Small intestine (tissue), 7 donors: ENCODE results near the gene CYTH3. TPM values are rescaled to one million over a fixed set of nuclear protein-coding genes. Genes with fewer than 3 reads are reported as not detected.

ENCODE experiments used
- DNase-seq, 2 donors: peaks; one replicate each; pipeline versions ENCODE4 v3.0.0 to v3.0.0-alpha.2; 2013
- FAIRE-seq: peaks from 2 replicates; lab custom pipeline; 2012; peaks lifted over from hg19 to GRCh38; lab: Jason Lieb, UNC
- H3K27ac ChIP-seq, 3 donors: one replicate each; pipeline ENCODE4 v1.5.1; 2013; ENCODE audit warnings: low read length in 2 of 3, mild to moderate bottlenecking in 2 of 3, control low read depth in 1 of 3, inconsistent platforms in 1 of 3, low read depth in 1 of 3, moderate library complexity in 1 of 3
- H3K27me3 ChIP-seq, 3 donors: one replicate each; pipeline ENCODE4 v1.6.1; 2013; ENCODE audit warnings: low read length in 3 of 3, inconsistent platforms in 1 of 3; ENCODE audit not compliant: control insufficient read depth in 3 of 3, insufficient read depth in 3 of 3
- H3K36me3 ChIP-seq, 3 donors: one replicate each; pipeline ENCODE4 v1.6.1; 2013; ENCODE audit warnings: low read length in 3 of 3, inconsistent platforms in 1 of 3, low read depth in 1 of 3, mild to moderate bottlenecking in 1 of 3, moderate library complexity in 1 of 3; ENCODE audit not compliant: control insufficient read depth in 3 of 3, insufficient read depth in 2 of 3
- H3K4me1 ChIP-seq, 3 donors: one replicate each; pipeline ENCODE4 v1.6.1; 2013; ENCODE audit warnings: low read length in 2 of 3, inconsistent platforms in 1 of 3, low read depth in 1 of 3, mild to moderate bottlenecking in 1 of 3, moderate library complexity in 1 of 3; ENCODE audit not compliant: control insufficient read depth in 3 of 3, insufficient read depth in 2 of 3
- H3K4me3 ChIP-seq, 3 donors: one replicate each; pipeline ENCODE4 v1.5.1; 2013; ENCODE audit warnings: low read length in 3 of 3, control low read depth in 1 of 3, inconsistent platforms in 1 of 3, low read depth in 1 of 3, mild to moderate bottlenecking in 1 of 3, moderate library complexity in 1 of 3
- H3K9me3 ChIP-seq, 2 donors: one replicate each; pipeline ENCODE4 v1.6.1; 2013; ENCODE audit warnings: low read depth in 1 of 2, low read length in 1 of 2; ENCODE audit not compliant: control insufficient read depth in 2 of 2, insufficient read depth in 1 of 2
- WGBS, 3 donors: extraction: QIAGEN DNeasy Blood & Tissue Kit; methylation state at CpG; one replicate each; pipeline ENCODE4 v1.1.7; 2013; 5-methylcytosine and 5-hydroxymethylcytosine counted together
- polyA plus RNA-seq, 4 donors: library from polyadenylated mRNA; stranded (reverse) in 3 of 4; unstranded in 1 of 4; fragments of 200-250 nt in 3 of 4; fragments of 120-200 nt in 1 of 4; gene quantifications; one replicate each; pipeline versions ENCODE4 v1.2.1 to v1.2.3, GENCODE V29; 2013
- donor health status: healthy with polysubstance abuse.
- donor health status: control.
- donor health status: control.
- donor health status: Bipolar disorder and iron deficiency.
- donor health status: healthy.

Gene CYTH3
- polyA plus RNA-seq, 4 donors = 21.3 to 27.3 (median 24.4) TPM

- Histone ChIP-seq H3K27me3 (no peaks in the 10 kb centered on the region), H3K9me3 (peaks cover 0 to 4% of the 10 kb centered on the region in 2 donors), H3K4me1 (peaks cover 7 to 33% (median 8%) of the 10 kb centered on the region in 3 donors), H3K36me3 (no peaks in the 10 kb centered on the region), H3K4me3 (no peak overlapping the region), H3K27ac (peak overlapping the region; percentile 61 to 86 (median 61))
- FAIRE-seq (no peak), DNase-seq (peak; percentile 50 to 87)
- 19 to 39% (median 37%) methylated on average over 5 of the region's 5 CpGs for WGBS, 3 donors
Measured at GRCh38 chr7:6268907-6269306, 3.5 kb downstream of the CYTH3 start.

GRCh38 chr7:6268023-6268900, 4.2 kb downstream of the CYTH3 start:
- Histone ChIP-seq H3K4me3 (no peak overlapping the region), H3K27ac (peak overlapping the region; percentile 61 to 86 (median 61)), H3K9me3 (peaks cover 0 to 4% of the 10 kb centered on the region in 2 donors), H3K4me1 (peaks cover 4 to 29% (median 8%) of the 10 kb centered on the region in 3 donors), H3K27me3 (no peaks in the 10 kb centered on the region), H3K36me3 (no peaks in the 10 kb centered on the region)
- no peak for FAIRE-seq
- WGBS, 3 donors = 26 to 73% (median 43%) methylated on average over 18 of the region's 18 CpGs
- peak; percentile 68 to 95 for DNase-seq

- WGBS, 3 donors = 78 to 84% (median 83%) methylated on average over 7 of the region's 7 CpGs
- Histone ChIP-seq H3K4me1 (peaks cover 0 to 23% (median 8%) of the 10 kb centered on the region in 3 donors), H3K9me3 (peaks cover 0 to 4% of the 10 kb centered on the region in 2 donors), H3K27me3 (no peaks in the 10 kb centered on the region), H3K4me3 (no peak overlapping the region), H3K27ac (no peak overlapping the region), H3K36me3 (no peaks in the 10 kb centered on the region)
- peak in 1 of 2 donors; percentile 41 for DNase-seq
- FAIRE-seq = no peak
Measured at GRCh38 chr7:6266699-6267098, 5.7 kb downstream of the CYTH3 start.

- H3K27ac ChIP-seq = peak overlapping the region in 1 of 3 donors; percentile 32
- FAIRE-seq (no peak), DNase-seq (no peak)
- no peak overlapping the region for H3K4me3 ChIP-seq
- H3K9me3 ChIP-seq = peaks cover 0 to 4% of the 10 kb centered on the region in 2 donors
- H3K27me3 ChIP-seq = no peaks in the 10 kb centered on the region
- H3K36me3 ChIP-seq = no peaks in the 10 kb centered on the region
- H3K4me1 ChIP-seq = peaks cover 3 to 10% (median 9%) of the 10 kb centered on the region in 3 donors
Measured at GRCh38 chr7:6262221-6262620, 10.2 kb downstream of the CYTH3 start.

GRCh38 chr7:6261699-6262098, 10.7 kb downstream of the CYTH3 start:
- peaks cover 7 to 12% (median 10%) of the 10 kb centered on the region in 3 donors for H3K4me1 ChIP-seq
- 85 to 90% (median 89%) methylated on average over 2 of the region's 2 CpGs for WGBS, 3 donors
- H3K4me3 ChIP-seq = no peak overlapping the region
- no peak overlapping the region for H3K27ac ChIP-seq
- no peak for DNase-seq
- H3K27me3 ChIP-seq = no peaks in the 10 kb centered on the region
- H3K36me3 ChIP-seq = no peaks in the 10 kb centered on the region
- no peak for FAIRE-seq
- H3K9me3 ChIP-seq = peaks cover 0 to under 1% of the 10 kb centered on the region in 2 donors

- no peaks in the 10 kb centered on the region for H3K9me3 ChIP-seq
- no peak for FAIRE-seq
- peak overlapping the region in 2 of 3 donors; percentile 13 to 23 for H3K27ac ChIP-seq
- no peak for DNase-seq
- H3K27me3 ChIP-seq = no peaks in the 10 kb centered on the region
- no peaks in the 10 kb centered on the region for H3K36me3 ChIP-seq
- H3K4me3 ChIP-seq = no peak overlapping the region
- 73 to 93% (median 89%) methylated on average over 6 of the region's 6 CpGs for WGBS, 3 donors
- H3K4me1 ChIP-seq = peaks cover 11 to 18% (median 12%) of the 10 kb centered on the region in 3 donors
Measured at GRCh38 chr7:6260291-6261187, 11.9 kb downstream of the CYTH3 start.

GRCh38 chr7:6259257-6259656, 13.2 kb downstream of the CYTH3 start:
- H3K4me1 ChIP-seq = peaks cover 11 to 15% (median 12%) of the 10 kb centered on the region in 3 donors
- FAIRE-seq = no peak

More at GRCh38 chr7:6259257-6259656, 13.2 kb downstream of the CYTH3 start:
- Histone ChIP-seq H3K4me3 (no peak overlapping the region), H3K9me3 (no peaks in the 10 kb centered on the region), H3K36me3 (no peaks in the 10 kb centered on the region), H3K27me3 (no peaks in the 10 kb centered on the region), H3K27ac (peak overlapping the region in 1 of 3 donors; percentile 6)
- no peak for DNase-seq
- WGBS, 3 donors = 47 to 63% (median 58%) methylated on average over 3 of the region's 3 CpGs
